Esophagus muscularis mucosa (tissue), 4 donors: ENCODE results near the gene IER5. TPM values are rescaled to one million over a fixed set of nuclear protein-coding genes. Genes with fewer than 3 reads are reported as not detected.

Experiments
- DNase-seq: peaks from one replicate; pipeline ENCODE4 v3.0.0-alpha.2; 2017; ENCODE audit errors: extremely low spot score
- H3K27ac ChIP-seq, 4 donors: fragments of 200-600 bp; sonication (generic); replicated peaks in 1 of 4; 1 replicate in 3 of 4; 2 replicates in 1 of 4; pipeline ENCODE4 v1.5.1; 2016 to 2019; ENCODE audit warnings: mild to moderate bottlenecking in 1 of 4
- H3K27me3 ChIP-seq, 4 donors: fragments of 200-600 bp; sonication (generic); one replicate each; pipeline versions ENCODE4 v1.5.1 to v1.6.0; 2016 to 2019
- H3K36me3 ChIP-seq, 4 donors: fragments of 200-600 bp; sonication (generic); one replicate each; pipeline ENCODE4 v1.5.1; 2016 to 2019
- H3K4me1 ChIP-seq, 4 donors: fragments of 200-600 bp; sonication (generic); one replicate each; pipeline ENCODE4 v1.5.1; 2016 to 2019
- H3K4me3 ChIP-seq, 4 donors: fragments of 200-600 bp; sonication (generic); 1 replicate in 2 of 4; 2 replicates in 2 of 4; pipeline ENCODE4 v1.5.1; 2016 to 2019; ENCODE audit warnings: mild to moderate bottlenecking in 4 of 4, moderate library complexity in 1 of 4
- H3K9me3 ChIP-seq, 4 donors: fragments of 200-600 bp; sonication (generic); 1 replicate in 3 of 4; 2 replicates in 1 of 4; pipeline ENCODE4 v1.5.1; 2016 to 2019
- EP300 ChIP-seq: sonication (generic); formaldehyde crosslinking; IDR thresholded peaks from one replicate; pipeline ENCODE4 v1.6.1; 2017; ENCODE audit warnings: antibody characterized with exemption
- POLR2A ChIP-seq: fragments of 450-650 bp; IDR thresholded peaks from one replicate; pipeline ENCODE4 v1.6.1; 2017; ENCODE audit warnings: antibody characterized with exemption, moderate library complexity, mild to moderate bottlenecking, low read depth
- POLR2AphosphoS5 ChIP-seq, 2 donors: sonication (generic); formaldehyde crosslinking; IDR thresholded peaks; one replicate each; pipeline ENCODE4 v1.6.1; 2017; ENCODE audit warnings: antibody characterized with exemption in 2 of 2
- WGBS: methylation state at CpG from one replicate; pipeline ENCODE4 v1.1.5; 2018; 5-methylcytosine and 5-hydroxymethylcytosine counted together
- intact Hi-C: fragments of 100-400 bp; cut with DNase I; formaldehyde crosslinking; loops from one replicate; pipeline ENCODE4 v1.15.1; 2023
- total RNA-seq, 4 donors: library from RNA; depleted of rRNA; stranded (reverse); fragments of >200 nt; gene quantifications; one replicate each; pipeline versions ENCODE4 v1.1.0 to v1.2.1, GENCODE V29; 2016
- TF ChIP-seq, protein P1 (sequence below), 3 experiments: fragments of 200-600 bp in 2 of 3; fragments of 450-650 bp in 1 of 3; sonication (generic) in 2 of 3; IDR thresholded peaks; one replicate each; pipeline ENCODE4 v1.5.1; 2017 to 2019; ENCODE audit warnings: antibody characterized with exemption in 3 of 3, mild to moderate bottlenecking in 2 of 3, moderate library complexity in 1 of 3

The IER5 gene
- total RNA-seq, 4 donors from 2014 or later, result 14.5 to 22.0 (median 16.7) TPM

DNA sequence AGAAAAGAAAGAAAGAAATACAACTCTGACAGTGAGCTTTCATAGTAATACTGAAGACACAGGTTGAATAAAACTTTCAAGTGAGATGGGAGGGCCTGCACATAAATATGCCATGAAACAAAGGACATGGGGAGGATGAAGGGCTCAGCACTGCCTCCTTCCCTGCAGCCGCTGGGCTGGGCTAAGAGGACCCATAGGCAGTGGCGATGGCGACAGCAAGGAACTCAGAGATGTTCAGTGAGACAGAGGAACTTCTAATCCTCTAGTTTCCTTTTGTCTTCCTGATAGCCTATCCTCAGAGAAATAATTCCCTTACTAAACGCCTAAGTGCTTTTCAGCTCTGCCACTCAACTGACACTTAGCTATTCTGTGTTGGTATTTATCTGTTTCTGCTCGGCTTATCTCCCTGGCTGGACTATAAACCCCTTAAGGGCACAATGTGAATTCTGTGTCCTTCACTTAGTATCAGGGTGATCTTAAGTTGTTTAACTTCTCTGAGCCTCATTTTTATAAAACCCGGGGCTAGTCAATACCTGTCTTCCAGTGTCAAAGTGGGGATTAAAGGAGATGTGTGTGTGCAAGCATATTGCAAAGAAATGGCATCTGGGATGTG is 24.4 kb upstream of the IER5 start:
- 80% methylated on average over 6 of the region's 6 CpGs for WGBS
- intact Hi-C loops, result no loop called here
- no peak for DNase-seq
- TF ChIP-seq, protein P1, sequence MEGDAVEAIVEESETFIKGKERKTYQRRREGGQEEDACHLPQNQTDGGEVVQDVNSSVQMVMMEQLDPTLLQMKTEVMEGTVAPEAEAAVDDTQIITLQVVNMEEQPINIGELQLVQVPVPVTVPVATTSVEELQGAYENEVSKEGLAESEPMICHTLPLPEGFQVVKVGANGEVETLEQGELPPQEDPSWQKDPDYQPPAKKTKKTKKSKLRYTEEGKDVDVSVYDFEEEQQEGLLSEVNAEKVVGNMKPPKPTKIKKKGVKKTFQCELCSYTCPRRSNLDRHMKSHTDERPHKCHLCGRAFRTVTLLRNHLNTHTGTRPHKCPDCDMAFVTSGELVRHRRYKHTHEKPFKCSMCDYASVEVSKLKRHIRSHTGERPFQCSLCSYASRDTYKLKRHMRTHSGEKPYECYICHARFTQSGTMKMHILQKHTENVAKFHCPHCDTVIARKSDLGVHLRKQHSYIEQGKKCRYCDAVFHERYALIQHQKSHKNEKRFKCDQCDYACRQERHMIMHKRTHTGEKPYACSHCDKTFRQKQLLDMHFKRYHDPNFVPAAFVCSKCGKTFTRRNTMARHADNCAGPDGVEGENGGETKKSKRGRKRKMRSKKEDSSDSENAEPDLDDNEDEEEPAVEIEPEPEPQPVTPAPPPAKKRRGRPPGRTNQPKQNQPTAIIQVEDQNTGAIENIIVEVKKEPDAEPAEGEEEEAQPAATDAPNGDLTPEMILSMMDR (IDR thresholded peaks at IDR 0.05), result no peak
- TF ChIP-seq EP300 (no peak), POLR2AphosphoS5 (IDR thresholded peaks at IDR 0.05) (no peak), POLR2A (no peak)
- Histone ChIP-seq H3K4me1 (peaks cover 0 to 12% (median 6%) of the 10 kb centered on the region in 4 donors), H3K4me3 (no peak overlapping the region), H3K27ac (no peak overlapping the region), H3K36me3 (no peaks in the 10 kb centered on the region), H3K27me3 (no peaks in the 10 kb centered on the region), H3K9me3 (peaks cover 0 to 6% (median 0%) of the 10 kb centered on the region in 4 donors)

DNA sequence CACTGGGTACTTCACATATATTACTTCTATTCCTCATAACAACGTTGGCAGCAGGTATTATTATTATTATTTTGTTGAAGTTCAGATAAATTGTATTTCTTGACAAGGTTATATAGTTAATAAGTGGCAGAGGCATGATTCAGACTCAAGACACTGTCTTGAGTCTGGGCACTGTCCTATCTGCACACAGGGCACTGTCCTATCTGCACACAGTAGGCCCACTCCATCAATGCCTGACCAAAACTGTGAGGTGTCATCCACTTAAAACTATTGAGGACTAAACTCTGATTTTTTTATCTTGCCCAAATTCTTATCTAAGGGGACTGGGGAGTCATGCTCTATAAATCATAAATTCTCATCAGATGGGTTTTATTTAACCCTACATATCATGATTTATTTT is 23.8 kb upstream of the IER5 start:
- Histone ChIP-seq H3K9me3 (peaks cover 0 to under 1% (median 0%) of the 10 kb centered on the region in 4 donors), H3K27ac (no peak overlapping the region), H3K4me1 (peaks cover 0 to 12% (median 6%) of the 10 kb centered on the region in 4 donors), H3K4me3 (no peak overlapping the region), H3K27me3 (no peaks in the 10 kb centered on the region), H3K36me3 (no peaks in the 10 kb centered on the region)
- intact Hi-C loops, result no loop called here
- DNase-seq, result no peak
- WGBS, result 88% methylated on average over 1 of the region's 1 CpG
- TF ChIP-seq POLR2A (no peak), EP300 (no peak), POLR2AphosphoS5 (IDR thresholded peaks at IDR 0.05) (no peak)
- TF ChIP-seq, protein P1 (IDR thresholded peaks at IDR 0.05), result no peak

GRCh38 chr1:181073638-181074037 is 14.9 kb upstream of the IER5 start:
- TF ChIP-seq EP300, result no peak
- TF ChIP-seq, protein P1 (IDR thresholded peaks at IDR 0.05), result no peak
- no peak for TF ChIP-seq POLR2A
- TF ChIP-seq POLR2AphosphoS5 (IDR thresholded peaks at IDR 0.05), result no peak
- H3K27me3 ChIP-seq, result no peaks in the 10 kb centered on the region
- H3K36me3 ChIP-seq, result no peaks in the 10 kb centered on the region
- DNase-seq, result no peak
- H3K4me1 ChIP-seq, result peaks cover 0 to 17% (median 14%) of the 10 kb centered on the region in 4 donors
- no peak overlapping the region for H3K4me3 ChIP-seq
- H3K27ac ChIP-seq, result no peak overlapping the region
- WGBS, result 60% methylated on average over 10 of the region's 10 CpGs
- no peaks in the 10 kb centered on the region for H3K9me3 ChIP-seq
- intact Hi-C loops, result no loop called here

DNA sequence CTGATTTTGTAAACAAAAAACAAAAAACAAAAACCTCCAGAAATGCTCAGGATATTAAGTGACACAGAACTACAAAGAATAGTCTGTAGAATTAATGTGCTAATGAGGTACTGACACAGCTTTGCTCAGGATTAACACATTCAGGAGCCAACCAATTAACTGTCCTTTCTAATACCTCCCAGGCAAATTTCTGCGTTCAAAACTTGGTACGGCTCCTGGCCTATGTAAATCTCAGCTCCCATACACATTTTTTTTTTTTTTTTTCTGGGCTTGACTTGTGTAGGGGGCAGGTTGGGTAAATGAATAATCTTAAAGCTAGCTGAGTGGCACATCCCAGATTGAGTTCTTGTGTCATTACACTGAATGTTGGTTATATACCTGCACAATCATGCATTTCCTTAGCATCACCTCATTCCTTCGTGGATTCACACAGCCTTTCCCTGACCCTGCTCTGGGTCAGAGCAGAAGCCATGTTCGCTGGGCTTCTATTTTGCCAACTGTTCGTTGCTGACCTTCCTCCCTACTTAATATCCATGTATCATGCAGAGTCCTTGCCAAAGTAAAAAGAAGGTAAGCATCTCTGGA is 12.6 kb upstream of the IER5 start:
- Histone ChIP-seq H3K27ac (no peak overlapping the region), H3K36me3 (no peaks in the 10 kb centered on the region)

More for the DNA sequence above, 12.6 kb upstream of the IER5 start:
- Histone ChIP-seq H3K9me3 (no peaks in the 10 kb centered on the region), H3K4me1 (peaks cover 0 to 17% (median 14%) of the 10 kb centered on the region in 4 donors), H3K27me3 (no peaks in the 10 kb centered on the region), H3K4me3 (no peak overlapping the region)
- intact Hi-C loops, result no loop called here
- WGBS, result 88% methylated on average over 5 of the region's 5 CpGs
- TF ChIP-seq POLR2AphosphoS5 (IDR thresholded peaks at IDR 0.05) (no peak), POLR2A (no peak), EP300 (no peak)
- TF ChIP-seq, protein P1 (IDR thresholded peaks at IDR 0.05), result no peak
- no peak for DNase-seq
